GM12801 (cell line): Measurements from ENCODE around the gene MFSD6.

Experiments
- CTCF ChIP-seq: IDR thresholded peaks from one replicate; pipeline ENCODE4 v1.5.1; 2011; ENCODE audit warnings: control low read depth; ENCODE audit not compliant: insufficient read length; ENCODE audit errors: extremely low read depth

Gene MFSD6

GRCh38 chr2:190415251-190415650 is 7.1 kb downstream of the MFSD6 start:
- TF ChIP-seq CTCF = no peak

GRCh38 chr2:190415794-190416775 is 7.9 kb downstream of the MFSD6 start:
- TF ChIP-seq CTCF = no peak

- TF ChIP-seq CTCF = no peak
Measured at GRCh38 chr2:190417045-190417842, 9.1 kb downstream of the MFSD6 start.

- TF ChIP-seq CTCF = no peak
Measured at GRCh38 chr2:190418727-190419126, 10.6 kb downstream of the MFSD6 start.

GRCh38 chr2:190420801-190421200 is 12.6 kb downstream of the MFSD6 start:
- TF ChIP-seq CTCF = no peak

GRCh38 chr2:190425221-190425866 is 17.2 kb downstream of the MFSD6 start:
- no peak for TF ChIP-seq CTCF

GRCh38 chr2:190425883-190426658 is 17.9 kb downstream of the MFSD6 start:
- no peak for TF ChIP-seq CTCF
